SK-N-SH treated with all-trans-retinoic acid at 6 μM for 48 hours (cell line): ENCODE measurements around the gene EIF5A.

Source experiments
- ATAC-seq: fragments of 200-7000 bp; cut with Tn5 transposase; 3 replicates; pipeline ENCODE4 v1.9.1; 2020; ENCODE audit warnings: mild to moderate bottlenecking, moderate library complexity
- ARNTL ChIP-seq: fragments of 450-650 bp; formaldehyde crosslinking; IDR thresholded peaks from 2 replicates; pipeline ENCODE4 v1.5.0; 2020; ENCODE audit warnings: low read depth, mild to moderate bottlenecking, moderate library complexity, borderline replicate concordance
- CSDC2 ChIP-seq: fragments of 250-450 bp; sonication (Bioruptor Pico); IDR thresholded peaks from 2 replicates; pipeline ENCODE4 v1.5.0; 2020; ENCODE audit warnings: mild to moderate bottlenecking, moderate library complexity
- ESRRG ChIP-seq: fragments of 250-450 bp; sonication (Bioruptor Pico); IDR thresholded peaks from 2 replicates; pipeline ENCODE4 v1.6.1; 2021; ENCODE audit warnings: mild to moderate bottlenecking
- GLIS3 ChIP-seq: fragments of 250-450 bp; sonication (Bioruptor Pico); IDR thresholded peaks from 2 replicates; pipeline ENCODE4 v1.5.0; 2020; ENCODE audit warnings: mild to moderate bottlenecking, moderate library complexity
- OSR1 ChIP-seq: fragments of 250-450 bp; sonication (Bioruptor Pico); IDR thresholded peaks from 2 replicates; pipeline ENCODE4 v1.8.0; 2022; ENCODE audit warnings: moderate library complexity, mild to moderate bottlenecking, inconsistent platforms
- POU6F1 ChIP-seq: fragments of 250-450 bp; sonication (Bioruptor Pico); IDR thresholded peaks from 2 replicates; pipeline ENCODE4 v1.8.0; 2021; ENCODE audit warnings: low read depth, mild to moderate bottlenecking, moderate library complexity, borderline replicate concordance
- PPARA ChIP-seq: fragments of 250-450 bp; sonication (Bioruptor Pico); IDR thresholded peaks from 2 replicates; pipeline ENCODE4 v1.5.0; 2020; ENCODE audit warnings: mild to moderate bottlenecking, borderline replicate concordance
- RARB ChIP-seq: fragments of 250-450 bp; sonication (Bioruptor Pico); IDR thresholded peaks from 2 replicates; pipeline ENCODE4 v1.8.0; 2021; ENCODE audit warnings: mild to moderate bottlenecking, moderate library complexity
- TCF4 ChIP-seq: fragments of 250-450 bp; sonication (Bioruptor Pico); IDR thresholded peaks from 2 replicates; pipeline ENCODE4 v1.8.0; 2021; ENCODE audit warnings: mild to moderate bottlenecking, moderate library complexity, borderline replicate concordance
- ZC3H10 ChIP-seq: fragments of 250-450 bp; sonication (Bioruptor Pico); IDR thresholded peaks from 2 replicates; pipeline ENCODE4 v1.5.1; 2021; ENCODE audit warnings: mild to moderate bottlenecking, moderate library complexity
- ZFP30 ChIP-seq: fragments of 450-650 bp; formaldehyde crosslinking; IDR thresholded peaks from 2 replicates; pipeline ENCODE4 v1.5.0; 2022; ENCODE audit warnings: mild to moderate bottlenecking, moderate library complexity
- ZNF565 ChIP-seq: fragments of 450-650 bp; formaldehyde crosslinking; conservative IDR thresholded peaks from 2 replicates; pipeline ENCODE4 v1.5.0; 2020; ENCODE audit warnings: low read depth, mild to moderate bottlenecking, moderate library complexity
- ZNF70 ChIP-seq: fragments of 450-650 bp; formaldehyde crosslinking; IDR thresholded peaks from 2 replicates; pipeline ENCODE4 v1.5.0; 2020; ENCODE audit warnings: mild to moderate bottlenecking, moderate library complexity
- ZNF8 ChIP-seq: fragments of 450-650 bp; formaldehyde crosslinking; IDR thresholded peaks from 2 replicates; pipeline ENCODE4 v1.5.0; 2020; ENCODE audit warnings: mild to moderate bottlenecking, moderate library complexity
- TF ChIP-seq, protein P1 (sequence below): fragments of 250-450 bp; sonication (Bioruptor Pico); IDR thresholded peaks from 2 replicates; pipeline ENCODE4 v1.8.0; 2020; ENCODE audit warnings: mild to moderate bottlenecking, moderate library complexity, borderline replicate concordance
- TF ChIP-seq, protein P2 (sequence below): fragments of 250-450 bp; sonication (Bioruptor Pico); IDR thresholded peaks from 2 replicates; pipeline ENCODE4 v1.5.0; 2020; ENCODE audit warnings: mild to moderate bottlenecking, moderate library complexity

EIF5A gene

GRCh38 chr17:7296189-7296861 is 11.1 kb upstream of the EIF5A start (continued):
- TF ChIP-seq, protein P1, sequence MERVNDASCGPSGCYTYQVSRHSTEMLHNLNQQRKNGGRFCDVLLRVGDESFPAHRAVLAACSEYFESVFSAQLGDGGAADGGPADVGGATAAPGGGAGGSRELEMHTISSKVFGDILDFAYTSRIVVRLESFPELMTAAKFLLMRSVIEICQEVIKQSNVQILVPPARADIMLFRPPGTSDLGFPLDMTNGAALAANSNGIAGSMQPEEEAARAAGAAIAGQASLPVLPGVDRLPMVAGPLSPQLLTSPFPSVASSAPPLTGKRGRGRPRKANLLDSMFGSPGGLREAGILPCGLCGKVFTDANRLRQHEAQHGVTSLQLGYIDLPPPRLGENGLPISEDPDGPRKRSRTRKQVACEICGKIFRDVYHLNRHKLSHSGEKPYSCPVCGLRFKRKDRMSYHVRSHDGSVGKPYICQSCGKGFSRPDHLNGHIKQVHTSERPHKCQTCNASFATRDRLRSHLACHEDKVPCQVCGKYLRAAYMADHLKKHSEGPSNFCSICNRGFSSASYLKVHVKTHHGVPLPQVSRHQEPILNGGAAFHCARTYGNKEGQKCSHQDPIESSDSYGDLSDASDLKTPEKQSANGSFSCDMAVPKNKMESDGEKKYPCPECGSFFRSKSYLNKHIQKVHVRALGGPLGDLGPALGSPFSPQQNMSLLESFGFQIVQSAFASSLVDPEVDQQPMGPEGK (CRISPR knock-in tag) = no peak
- TF ChIP-seq ZC3H10 (no peak), TCF4 (CRISPR knock-in tag) (no peak), OSR1 (no peak), ARNTL (CRISPR knock-in tag) (no peak), PPARA (CRISPR knock-in tag) (no peak), ZFP30 (CRISPR knock-in tag) (no peak), GLIS3 (CRISPR knock-in tag) (no peak), RARB (CRISPR knock-in tag) (no peak), ESRRG (no peak)

DNA sequence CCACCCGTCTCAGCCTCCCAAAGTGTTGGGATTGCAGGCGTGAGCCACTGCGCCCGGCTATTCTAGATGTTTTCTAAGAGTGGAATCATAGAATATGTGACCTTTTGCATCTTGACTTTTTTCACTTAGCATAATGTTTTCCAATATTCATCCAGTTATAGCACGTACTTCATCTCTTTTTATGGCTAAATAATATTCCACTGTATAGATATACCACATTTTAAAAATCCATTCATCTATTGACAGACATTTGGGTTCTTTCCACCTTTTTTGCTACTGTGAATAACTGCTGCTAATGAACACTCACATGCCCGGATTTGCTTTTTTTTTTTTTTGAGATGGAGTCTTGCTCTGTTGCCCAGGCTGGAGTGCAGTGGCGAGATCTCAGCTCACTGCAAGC is 3.2 kb upstream of the EIF5A start:
- TF ChIP-seq ZNF8 (CRISPR knock-in tag) (peak; percentile 77; the same call in 1 of the 2 replicates), ARNTL (CRISPR knock-in tag) (no peak)
- ATAC-seq = no peak

GRCh38 chr17:7307686-7308624 is 527 bp downstream of the EIF5A start:
- TF ChIP-seq, protein P2, sequence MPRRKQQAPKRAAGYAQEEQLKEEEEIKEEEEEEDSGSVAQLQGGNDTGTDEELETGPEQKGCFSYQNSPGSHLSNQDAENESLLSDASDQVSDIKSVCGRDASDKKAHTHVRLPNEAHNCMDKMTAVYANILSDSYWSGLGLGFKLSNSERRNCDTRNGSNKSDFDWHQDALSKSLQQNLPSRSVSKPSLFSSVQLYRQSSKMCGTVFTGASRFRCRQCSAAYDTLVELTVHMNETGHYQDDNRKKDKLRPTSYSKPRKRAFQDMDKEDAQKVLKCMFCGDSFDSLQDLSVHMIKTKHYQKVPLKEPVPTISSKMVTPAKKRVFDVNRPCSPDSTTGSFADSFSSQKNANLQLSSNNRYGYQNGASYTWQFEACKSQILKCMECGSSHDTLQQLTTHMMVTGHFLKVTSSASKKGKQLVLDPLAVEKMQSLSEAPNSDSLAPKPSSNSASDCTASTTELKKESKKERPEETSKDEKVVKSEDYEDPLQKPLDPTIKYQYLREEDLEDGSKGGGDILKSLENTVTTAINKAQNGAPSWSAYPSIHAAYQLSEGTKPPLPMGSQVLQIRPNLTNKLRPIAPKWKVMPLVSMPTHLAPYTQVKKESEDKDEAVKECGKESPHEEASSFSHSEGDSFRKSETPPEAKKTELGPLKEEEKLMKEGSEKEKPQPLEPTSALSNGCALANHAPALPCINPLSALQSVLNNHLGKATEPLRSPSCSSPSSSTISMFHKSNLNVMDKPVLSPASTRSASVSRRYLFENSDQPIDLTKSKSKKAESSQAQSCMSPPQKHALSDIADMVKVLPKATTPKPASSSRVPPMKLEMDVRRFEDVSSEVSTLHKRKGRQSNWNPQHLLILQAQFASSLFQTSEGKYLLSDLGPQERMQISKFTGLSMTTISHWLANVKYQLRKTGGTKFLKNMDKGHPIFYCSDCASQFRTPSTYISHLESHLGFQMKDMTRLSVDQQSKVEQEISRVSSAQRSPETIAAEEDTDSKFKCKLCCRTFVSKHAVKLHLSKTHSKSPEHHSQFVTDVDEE (CRISPR knock-in tag) = no peak
- TF ChIP-seq ZFP30 (CRISPR knock-in tag) (no peak), ZNF70 (no peak), TCF4 (CRISPR knock-in tag) (no peak), ESRRG (no peak), ZNF565 (CRISPR knock-in tag) (no peak)
- TF ChIP-seq, protein P1 (CRISPR knock-in tag) = no peak; the same call in 1 of the 2 replicates
- ATAC-seq = peak; percentile 3; the same call in 1 of the 3 replicates

DNA sequence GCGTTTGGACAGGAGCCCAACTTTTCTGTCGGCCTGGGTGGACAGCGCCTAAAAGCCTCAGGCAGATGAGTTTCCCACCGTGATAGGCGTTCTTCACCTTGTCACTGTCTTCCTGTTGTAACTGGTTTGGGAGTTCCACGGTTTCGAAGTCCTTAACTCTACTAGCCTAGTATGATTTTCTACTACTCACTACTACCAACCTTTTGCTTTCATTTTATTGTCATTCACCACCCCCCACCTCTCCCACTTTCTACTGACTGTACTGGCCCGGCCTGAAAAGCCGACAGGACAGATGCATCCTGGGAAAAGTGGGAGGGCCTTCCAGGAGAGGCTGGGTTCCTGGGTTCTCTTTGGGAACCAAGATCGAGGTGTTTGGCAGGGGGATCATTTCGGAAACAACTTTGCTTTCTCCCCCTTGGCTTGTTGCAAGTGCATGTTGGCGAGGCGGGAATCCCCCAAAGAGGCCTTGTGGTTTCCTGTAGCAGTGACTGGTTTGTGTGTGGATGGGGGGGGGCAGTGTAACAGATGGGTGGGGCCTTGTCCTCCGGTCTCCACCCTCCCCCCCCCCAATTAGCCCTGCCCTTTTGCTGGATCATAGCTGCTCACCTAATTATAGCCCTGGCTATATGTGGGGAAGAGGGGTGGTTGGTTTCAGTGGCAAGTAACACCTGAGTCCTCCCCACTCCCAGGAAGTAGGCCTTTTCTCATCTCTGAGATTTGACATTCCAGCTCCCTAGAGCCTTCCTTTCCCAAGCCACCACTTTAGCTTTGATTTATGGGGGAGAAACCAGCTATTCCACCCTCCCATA is 1.4 kb downstream of the EIF5A start:
- TF ChIP-seq GLIS3 (CRISPR knock-in tag) = no peak
- TF ChIP-seq ZNF70 = peak; percentile 25; the same call in 1 of the 2 replicates
- TF ChIP-seq CSDC2 (CRISPR knock-in tag) = no peak
- TF ChIP-seq RARB (CRISPR knock-in tag) = no peak
- no peak for TF ChIP-seq ARNTL (CRISPR knock-in tag)
- TF ChIP-seq POU6F1 (CRISPR knock-in tag) = no peak
- TF ChIP-seq, protein P2 (CRISPR knock-in tag) = no peak
- TF ChIP-seq, protein P1 (CRISPR knock-in tag) = no peak; the same call in 1 of the 2 replicates
- ATAC-seq = peak; percentile 62
